Coronary artery (tissue), 2 donors: ENCODE data around the gene FGF10.

ENCODE experiments used
- DNase-seq: peaks from one replicate; pipeline ENCODE4 v3.0.0-alpha.2; 2017; ENCODE audit warnings: low spot score
- H3K27ac ChIP-seq, 2 donors: fragments of 200-600 bp; sonication (generic); one replicate each; pipeline ENCODE4 v1.5.1; 2016 to 2019
- H3K4me3 ChIP-seq: fragments of 200-600 bp; sonication (generic); 2 replicates; pipeline ENCODE4 v1.5.1; 2016; ENCODE audit warnings: mild to moderate bottlenecking, moderate library complexity
- TF ChIP-seq, protein P1 (sequence below): fragments of 200-600 bp; sonication (generic); IDR thresholded peaks from one replicate; pipeline ENCODE4 v1.5.1; 2019; ENCODE audit warnings: antibody characterized with exemption

The FGF10 gene

GRCh38 chr5:44299394-44299793, 89.8 kb downstream of the FGF10 start:
- no peak for DNase-seq
- no peak overlapping the region for H3K27ac ChIP-seq
- H3K4me3 ChIP-seq: no peak overlapping the region
- TF ChIP-seq, protein P1, sequence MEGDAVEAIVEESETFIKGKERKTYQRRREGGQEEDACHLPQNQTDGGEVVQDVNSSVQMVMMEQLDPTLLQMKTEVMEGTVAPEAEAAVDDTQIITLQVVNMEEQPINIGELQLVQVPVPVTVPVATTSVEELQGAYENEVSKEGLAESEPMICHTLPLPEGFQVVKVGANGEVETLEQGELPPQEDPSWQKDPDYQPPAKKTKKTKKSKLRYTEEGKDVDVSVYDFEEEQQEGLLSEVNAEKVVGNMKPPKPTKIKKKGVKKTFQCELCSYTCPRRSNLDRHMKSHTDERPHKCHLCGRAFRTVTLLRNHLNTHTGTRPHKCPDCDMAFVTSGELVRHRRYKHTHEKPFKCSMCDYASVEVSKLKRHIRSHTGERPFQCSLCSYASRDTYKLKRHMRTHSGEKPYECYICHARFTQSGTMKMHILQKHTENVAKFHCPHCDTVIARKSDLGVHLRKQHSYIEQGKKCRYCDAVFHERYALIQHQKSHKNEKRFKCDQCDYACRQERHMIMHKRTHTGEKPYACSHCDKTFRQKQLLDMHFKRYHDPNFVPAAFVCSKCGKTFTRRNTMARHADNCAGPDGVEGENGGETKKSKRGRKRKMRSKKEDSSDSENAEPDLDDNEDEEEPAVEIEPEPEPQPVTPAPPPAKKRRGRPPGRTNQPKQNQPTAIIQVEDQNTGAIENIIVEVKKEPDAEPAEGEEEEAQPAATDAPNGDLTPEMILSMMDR: no peak

DNA sequence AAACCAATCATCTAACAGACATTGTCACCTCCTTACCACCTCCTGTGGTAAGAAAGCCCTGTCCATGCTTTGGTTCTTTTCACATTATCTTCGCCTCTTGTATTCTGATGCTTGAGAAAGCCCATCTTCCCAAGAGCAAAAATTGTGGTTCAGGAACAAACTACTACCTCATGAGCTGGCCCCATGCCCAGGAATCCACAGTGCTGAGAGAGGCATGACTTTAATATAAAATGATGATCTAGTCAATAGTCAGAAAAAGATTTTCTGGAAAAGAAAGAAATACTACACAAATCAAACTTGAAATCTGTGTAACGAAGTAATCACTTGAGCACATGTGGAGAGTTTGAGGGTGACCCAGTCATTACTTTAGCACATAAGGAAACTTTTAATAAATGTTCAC, 94.7 kb downstream of the FGF10 start:
- H3K4me3 ChIP-seq: no peak overlapping the region
- no peak for DNase-seq
- H3K27ac ChIP-seq: no peak overlapping the region
- TF ChIP-seq, protein P1: no peak

- TF ChIP-seq, protein P1: no peak
- DNase-seq: no peak
Measured at GRCh38 chr5:44292736-44293135, 96.5 kb downstream of the FGF10 start.

GRCh38 chr5:44278469-44278868, 110.8 kb downstream of the FGF10 start:
- Histone ChIP-seq H3K27ac (no peak overlapping the region), H3K4me3 (no peak overlapping the region)
- no peak for DNase-seq
- TF ChIP-seq, protein P1: no peak

More at GRCh38 chr5:44292736-44293135, 96.5 kb downstream of the FGF10 start:
- Histone ChIP-seq H3K27ac (no peak overlapping the region), H3K4me3 (no peak overlapping the region)

DNA sequence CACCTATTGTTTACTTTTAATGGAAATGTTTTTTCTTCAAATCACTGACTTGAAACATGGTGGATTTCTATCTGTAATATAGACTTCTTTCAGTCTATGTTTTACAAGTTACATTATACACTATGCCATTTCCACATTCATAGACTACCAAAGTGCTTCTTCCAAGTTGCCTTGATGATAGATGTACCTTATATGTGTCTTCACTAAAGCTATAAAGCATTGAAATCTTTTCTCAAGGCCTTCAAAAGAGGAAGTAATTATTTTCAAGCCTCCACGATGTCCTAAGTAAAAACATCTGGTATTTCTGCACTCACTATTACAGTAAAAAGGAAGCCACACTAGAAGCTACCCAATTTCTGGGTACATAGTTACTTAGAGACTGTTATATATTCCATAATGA, 113.3 kb downstream of the FGF10 start:
- H3K27ac ChIP-seq: no peak overlapping the region
- TF ChIP-seq, protein P1: no peak
- no peak for DNase-seq
- H3K4me3 ChIP-seq: no peak overlapping the region

GRCh38 chr5:44275329-44275728, 113.9 kb downstream of the FGF10 start:
- no peak for DNase-seq
- TF ChIP-seq, protein P1: no peak
- Histone ChIP-seq H3K4me3 (no peak overlapping the region), H3K27ac (no peak overlapping the region)

GRCh38 chr5:44267909-44268308, 121.3 kb downstream of the FGF10 start:
- Histone ChIP-seq H3K4me3 (no peak overlapping the region), H3K27ac (no peak overlapping the region)
- TF ChIP-seq, protein P1: no peak
- no peak for DNase-seq
